GM12865 (cell line): ENCODE measurements around the gene TOR4A.
"Not testable (repeated sequence)": the region's sequence is repeated elsewhere in the genome, so short reads cannot be mapped to it uniquely, and the experiment has no call there.

ENCODE experiments used
- DNase-seq: peaks from one replicate; pipeline ENCODE4 v3.0.0; 2010; ENCODE audit warnings: low read depth
- H3K4me3 ChIP-seq: 2 replicates; pipeline ENCODE4 v1.5.1; 2011; ENCODE audit warnings: mild to moderate bottlenecking, low read depth, low read length, control low read depth
- CTCF ChIP-seq: IDR thresholded peaks from 2 replicates; pipeline ENCODE4 v1.5.1; 2011; ENCODE audit warnings: low read length, control low read depth, low read depth, inconsistent platforms; ENCODE audit not compliant: insufficient read depth; ENCODE audit errors: missing control alignments

TOR4A gene

GRCh38 chr9:137320555-137321384 is 43.2 kb downstream of the TOR4A start:
- no peak for TF ChIP-seq CTCF
- peak; percentile 52 for DNase-seq
- H3K4me3 ChIP-seq, result no peak overlapping the region

- no peak for TF ChIP-seq CTCF
- no peak for DNase-seq
- H3K4me3 ChIP-seq, result no peak overlapping the region
These were observed 44.3 kb downstream of the TOR4A start for GRCh38 chr9:137321726-137322361.

GRCh38 chr9:137323531-137324331 is 46.2 kb downstream of the TOR4A start:
- H3K4me3 ChIP-seq, result no peak overlapping the region
- no peak for DNase-seq
- no peak for TF ChIP-seq CTCF

- H3K4me3 ChIP-seq, result no peak overlapping the region
- TF ChIP-seq CTCF, result no peak
- DNase-seq, result no peak
These were observed 47.6 kb downstream of the TOR4A start for GRCh38 chr9:137325124-137325523.

GRCh38 chr9:137325799-137326198 is 48.3 kb downstream of the TOR4A start:
- no peak overlapping the region for H3K4me3 ChIP-seq
- TF ChIP-seq CTCF, result no peak
- no peak for DNase-seq

- no peak overlapping the region for H3K4me3 ChIP-seq
- no peak for TF ChIP-seq CTCF
- peak; percentile 63 for DNase-seq
These were observed 49.0 kb downstream of the TOR4A start for GRCh38 chr9:137326445-137327065.

GRCh38 chr9:137327641-137328550 is 50.4 kb downstream of the TOR4A start:
- H3K4me3 ChIP-seq, DNase-seq: not testable (repeated sequence)

GRCh38 chr9:137329590-137329989 is 52.1 kb downstream of the TOR4A start:
- DNase-seq, H3K4me3 ChIP-seq: not testable (repeated sequence)
